GM12864 (cell line): Measurements from ENCODE around the gene OXTR.
"Not testable (repeated sequence)": the region's sequence is repeated elsewhere in the genome, so short reads cannot be mapped to it uniquely, and the experiment has no call there.

Source experiments
- DNase-seq: peaks from one replicate; pipeline ENCODE4 v3.0.0-alpha.2; 2011; ENCODE audit warnings: low read depth
- H3K4me3 ChIP-seq: 2 replicates; pipeline ENCODE4 v1.5.1; 2011; ENCODE audit warnings: mild to moderate bottlenecking, low read depth, low read length, control low read depth
- CTCF ChIP-seq: IDR thresholded peaks from 2 replicates; pipeline ENCODE4 v1.5.1; 2011; ENCODE audit warnings: low read depth, mild to moderate bottlenecking, moderate library complexity, low read length, control low read depth, inconsistent platforms; ENCODE audit errors: missing control alignments

Gene OXTR

GRCh38 chr3:8722808-8723207 lies 46.6 kb downstream of the OXTR start:
- no peak for TF ChIP-seq CTCF
- no peak overlapping the region for H3K4me3 ChIP-seq
- DNase-seq: no peak

GRCh38 chr3:8715757-8716156 lies 53.7 kb downstream of the OXTR start:
- DNase-seq, H3K4me3 ChIP-seq: not testable (repeated sequence)

- TF ChIP-seq CTCF: peak; percentile 75
- no peak overlapping the region for H3K4me3 ChIP-seq
- no peak for DNase-seq
These were observed 55.3 kb downstream of the OXTR start for GRCh38 chr3:8713901-8714759.

GRCh38 chr3:8712908-8713255 lies 56.5 kb downstream of the OXTR start:
- DNase-seq: no peak
- TF ChIP-seq CTCF: no peak
- no peak overlapping the region for H3K4me3 ChIP-seq

GRCh38 chr3:8712045-8712907 lies 57.1 kb downstream of the OXTR start:
- TF ChIP-seq CTCF: no peak
- H3K4me3 ChIP-seq: no peak overlapping the region
- DNase-seq: no peak

GRCh38 chr3:8709801-8710507 lies 59.5 kb downstream of the OXTR start:
- no peak for DNase-seq
- H3K4me3 ChIP-seq: no peak overlapping the region
- no peak for TF ChIP-seq CTCF

- TF ChIP-seq CTCF: no peak
- no peak for DNase-seq
- no peak overlapping the region for H3K4me3 ChIP-seq
These were observed 60.1 kb downstream of the OXTR start for GRCh38 chr3:8709287-8709686.
